ENCODE measurements around the gene BAIAP2L1. TPM values are rescaled to one million over a fixed set of nuclear protein-coding genes. Genes with fewer than 3 reads are reported as not detected.
"Not testable (repeated sequence)": the region's sequence is repeated elsewhere in the genome, so short reads cannot be mapped to it uniquely, and the experiment has no call there.

Gene BAIAP2L1
- polyA plus RNA-seq: 10 to 100 TPM in 1 of 3 donors, 1 to 10 TPM in 2; 5.3 to 14.0 (median 5.4) TPM

- no peak within 1 kb of the TSS for H3K27ac ChIP-seq (ENCODE audit: low read depth, low read length)
- 0 to 1% (median 1%) methylated on average over 49 to 76 of the region's 76 CpGs for WGBS, 3 donors
Observed at GRCh38 chr7:98400542-98401340, at the start of gene BAIAP2L1. Gene BAIAP2L1, minus strand, starts transcription at chr7:98401090. Its CDS starts 238 bp downstream, at chr7:98400852.

- 69 to 78% (median 73%) methylated on average over 7 of the region's 7 CpGs for WGBS, 3 donors
- no peak overlapping the region for H3K27ac ChIP-seq (ENCODE audit: low read depth, low read length)
Observed at GRCh38 chr7:98448766-98449165, 47.9 kb upstream of the BAIAP2L1 start.

- H3K27ac ChIP-seq (ENCODE audit: low read depth, low read length): not testable (repeated sequence)
- WGBS, 3 donors: 70 to 82% (median 80%) methylated on average over 2 of the region's 2 CpGs
Observed at GRCh38 chr7:98440992-98441391, 40.1 kb upstream of the BAIAP2L1 start.

- 31 to 41% (median 40%) methylated on average over 2 of the region's 2 CpGs for WGBS, 3 donors
- no peak overlapping the region for H3K27ac ChIP-seq (ENCODE audit: low read depth, low read length)
Observed at GRCh38 chr7:98439484-98439883, 38.6 kb upstream of the BAIAP2L1 start.

- no peak overlapping the region for H3K27ac ChIP-seq (ENCODE audit: low read depth, low read length)
- 81 to 87% (median 82%) methylated on average over 10 of the region's 10 CpGs for WGBS, 3 donors
Observed at GRCh38 chr7:98434087-98434486, 33.2 kb upstream of the BAIAP2L1 start.

- no peak overlapping the region for H3K27ac ChIP-seq (ENCODE audit: low read depth, low read length)
- 85 to 88% (median 87%) methylated on average over 11 to 13 of the region's 13 CpGs for WGBS, 3 donors
Observed at GRCh38 chr7:98429799-98430198, 28.9 kb upstream of the BAIAP2L1 start.

- 78 to 86% (median 85%) methylated on average over 2 of the region's 2 CpGs for WGBS, 3 donors
- H3K27ac ChIP-seq (ENCODE audit: low read depth, low read length): no peak overlapping the region
Observed at GRCh38 chr7:98423043-98423442, 22.2 kb upstream of the BAIAP2L1 start.

- no peak overlapping the region for H3K27ac ChIP-seq (ENCODE audit: low read depth, low read length)
- 29 to 33% (median 30%) methylated on average over 27 of the region's 27 CpGs for WGBS, 3 donors
Observed at GRCh38 chr7:98420966-98421612, 20.2 kb upstream of the BAIAP2L1 start.

GRCh38 chr7:98419988-98420387, 19.1 kb upstream of the BAIAP2L1 start:
- WGBS, 3 donors: 89 to 92% (median 89%) methylated on average over 3 of the region's 3 CpGs
- H3K27ac ChIP-seq (ENCODE audit: low read depth, low read length): not testable (repeated sequence)

GRCh38 chr7:98419316-98419691, 18.4 kb upstream of the BAIAP2L1 start:
- H3K27ac ChIP-seq (ENCODE audit: low read depth, low read length): not testable (repeated sequence)
- 92 to 96% (median 95%) methylated on average over 5 of the region's 5 CpGs for WGBS, 3 donors

GRCh38 chr7:98418636-98419315, 17.9 kb upstream of the BAIAP2L1 start:
- WGBS, 3 donors: 40 to 70% (median 60%) methylated on average over 7 of the region's 7 CpGs
- no peak overlapping the region for H3K27ac ChIP-seq (ENCODE audit: low read depth, low read length)

- 90 to 97% (median 95%) methylated on average over 7 of the region's 7 CpGs for WGBS, 3 donors
- no peak overlapping the region for H3K27ac ChIP-seq (ENCODE audit: low read depth, low read length)
Observed at GRCh38 chr7:98418271-98418635, 17.4 kb upstream of the BAIAP2L1 start.

GRCh38 chr7:98417604-98418270, 16.8 kb upstream of the BAIAP2L1 start:
- 64 to 71% (median 70%) methylated on average over 12 of the region's 12 CpGs for WGBS, 3 donors
- H3K27ac ChIP-seq (ENCODE audit: low read depth, low read length): not testable (repeated sequence)

- 88 to 91% (median 90%) methylated on average over 6 of the region's 6 CpGs for WGBS, 3 donors
Observed at GRCh38 chr7:98414205-98414900, 13.5 kb upstream of the BAIAP2L1 start.

GRCh38 chr7:98413655-98414054, 12.8 kb upstream of the BAIAP2L1 start:
- H3K27ac ChIP-seq (ENCODE audit: low read depth, low read length): not testable (repeated sequence)
- WGBS, 3 donors: 88 to 93% (median 88%) methylated on average over 6 of the region's 6 CpGs

More at GRCh38 chr7:98414205-98414900, 13.5 kb upstream of the BAIAP2L1 start:
- H3K27ac ChIP-seq (ENCODE audit: low read depth, low read length): no peak overlapping the region

- 69 to 86% (median 80%) methylated on average over 3 of the region's 3 CpGs for WGBS, 3 donors
- H3K27ac ChIP-seq (ENCODE audit: low read depth, low read length): no peak overlapping the region
Observed at GRCh38 chr7:98409843-98410242, 9.0 kb upstream of the BAIAP2L1 start.

- 93 to 97% (median 95%) methylated on average over 7 of the region's 7 CpGs for WGBS, 3 donors
- not testable (repeated sequence) for H3K27ac ChIP-seq (ENCODE audit: low read depth, low read length)
Observed at GRCh38 chr7:98408146-98408545, 7.3 kb upstream of the BAIAP2L1 start.

GRCh38 chr7:98406827-98407226, 5.9 kb upstream of the BAIAP2L1 start:
- 88 to 94% (median 94%) methylated on average over 9 of the region's 9 CpGs for WGBS, 3 donors
- no peak overlapping the region for H3K27ac ChIP-seq (ENCODE audit: low read depth, low read length)
